Stimulated activated CD8-positive, alpha-beta memory T cell treated with anti-CD3 and anti-CD28 coated beads, Interleukin-4, amount 100 ng/mL, for 48 hours (primary cell): ENCODE results near the gene PMM1.
"Not testable (repeated sequence)": the region's sequence is repeated elsewhere in the genome, so short reads cannot be mapped to it uniquely, and the experiment has no call there.

Experiments
- DNase-seq: peaks from one replicate; pipeline ENCODE4 v3.0.0-alpha.2; 2020

Gene PMM1

DNA sequence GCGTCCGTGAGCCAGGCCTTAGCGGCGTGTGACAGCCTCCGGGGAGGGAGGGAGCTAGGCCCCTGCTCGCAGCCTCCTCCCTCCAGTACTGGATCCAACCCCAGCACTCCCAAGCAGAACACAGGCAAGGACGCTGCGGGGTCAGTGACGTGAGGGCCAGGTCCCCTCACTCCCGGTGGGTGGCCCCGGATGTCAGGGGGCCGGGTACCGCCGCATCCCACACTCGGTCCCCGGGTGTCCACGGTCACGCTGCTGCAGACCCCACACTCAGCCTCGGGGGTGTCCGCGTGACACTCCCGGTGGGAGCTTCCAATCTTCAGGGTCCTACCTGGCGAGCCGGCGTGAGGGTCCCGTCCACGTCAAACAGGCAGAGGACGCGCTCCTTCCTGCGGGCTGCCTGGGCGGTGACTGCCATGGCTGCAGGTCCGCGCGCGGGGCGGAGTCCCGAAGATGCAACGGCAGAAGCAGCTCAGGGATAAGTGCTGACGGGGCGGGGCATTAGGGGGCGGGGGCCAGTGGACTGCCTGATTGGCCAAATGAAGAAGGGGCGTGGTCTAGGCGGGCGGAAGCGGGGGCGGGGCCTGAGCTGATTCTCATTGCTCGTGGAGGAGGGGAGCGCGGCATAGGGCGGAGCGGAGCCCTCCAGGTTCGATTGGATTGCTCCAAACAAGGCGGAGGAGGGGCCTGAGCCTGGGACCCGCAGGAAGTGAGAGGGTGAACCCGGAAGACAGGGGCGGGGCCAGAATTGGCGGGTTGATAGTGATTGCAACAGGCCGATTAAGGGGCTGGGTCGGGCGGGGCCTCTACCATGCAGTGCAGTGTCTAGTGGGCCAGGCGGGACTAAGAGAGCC, at the start of gene PMM1:
Gene PMM1 (minus strand): TSS at position 450 of the 851 bp plus-strand sequence. CDS start 35 bp downstream, at position 415.
- peak; percentile 100 for DNase-seq

DNA sequence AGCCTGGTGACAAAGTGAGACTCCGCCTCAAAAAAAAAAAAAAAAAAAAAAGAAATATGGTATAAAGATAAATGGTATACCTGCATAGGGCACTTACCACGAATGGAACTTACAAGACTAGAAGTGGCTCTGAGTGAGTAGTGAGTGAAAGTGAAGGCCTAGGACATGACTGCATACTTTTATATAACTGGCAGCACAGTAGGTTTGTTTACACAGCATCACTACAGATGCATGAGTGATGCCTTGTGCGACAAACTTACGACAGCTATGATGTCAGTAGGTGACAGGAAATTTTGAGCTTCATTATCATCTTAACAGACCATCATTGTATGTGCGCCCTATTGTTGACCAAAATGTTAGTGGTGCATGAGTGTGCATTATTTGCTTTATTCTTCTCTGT, 49.1 kb upstream of the PMM1 start:
- no peak for DNase-seq

DNA sequence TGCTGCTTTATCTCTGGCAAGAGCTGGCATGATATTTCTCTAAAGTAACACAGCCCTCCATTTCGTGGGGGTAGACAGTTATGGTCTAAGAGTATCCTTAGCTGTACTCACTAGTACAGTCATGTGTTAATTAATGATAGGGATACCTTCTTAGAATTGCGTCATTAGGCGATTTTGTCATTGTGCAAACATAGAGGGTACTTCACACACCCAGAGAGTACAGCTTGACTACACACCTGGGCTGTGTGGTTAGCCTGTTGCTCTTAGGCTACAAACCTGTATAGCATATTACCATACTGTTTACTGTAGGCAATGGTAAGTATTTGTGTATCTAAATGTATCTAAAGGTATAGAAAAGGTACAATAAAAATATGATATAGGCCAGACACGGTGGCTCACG, 48.5 kb upstream of the PMM1 start:
- DNase-seq = no peak

DNA sequence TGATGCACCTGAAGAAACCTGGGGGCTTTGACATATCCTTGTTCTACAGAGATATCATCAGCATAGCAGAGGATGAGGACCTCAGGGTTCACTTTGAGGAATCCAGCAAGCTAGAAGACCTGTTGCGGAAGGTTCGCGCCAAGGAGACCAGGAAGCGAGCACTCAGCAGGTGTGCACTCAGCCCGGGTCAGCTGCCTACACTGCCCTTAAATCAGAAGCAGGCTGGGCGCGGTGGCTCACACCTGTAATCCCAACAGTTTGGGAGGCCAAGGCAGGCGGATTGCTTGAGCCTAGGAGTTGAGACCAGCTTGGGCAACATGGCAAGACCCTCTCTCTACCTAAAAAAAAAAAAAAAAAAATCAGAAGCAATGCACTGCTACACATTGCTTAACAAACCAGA, 48.0 kb upstream of the PMM1 start:
- not testable (repeated sequence) for DNase-seq

DNA sequence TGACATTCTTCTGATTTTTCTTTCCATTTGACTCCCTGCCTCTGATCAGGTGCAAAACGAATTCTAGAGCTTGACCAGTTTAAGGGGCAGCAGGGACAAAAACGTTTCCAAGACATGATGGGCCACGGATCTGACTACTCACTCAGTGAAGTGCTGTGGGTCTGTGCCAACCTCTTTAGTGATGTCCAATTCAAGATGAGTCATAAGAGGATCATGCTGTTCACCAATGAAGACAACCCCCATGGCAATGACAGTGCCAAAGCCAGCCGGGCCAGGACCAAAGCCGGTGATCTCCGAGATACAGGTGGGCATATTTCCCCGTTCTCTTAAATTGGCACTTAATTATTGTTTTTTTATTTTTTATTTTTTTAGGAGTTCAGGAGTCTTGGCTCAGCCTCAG, 46.8 kb upstream of the PMM1 start:
- no peak for DNase-seq

DNA sequence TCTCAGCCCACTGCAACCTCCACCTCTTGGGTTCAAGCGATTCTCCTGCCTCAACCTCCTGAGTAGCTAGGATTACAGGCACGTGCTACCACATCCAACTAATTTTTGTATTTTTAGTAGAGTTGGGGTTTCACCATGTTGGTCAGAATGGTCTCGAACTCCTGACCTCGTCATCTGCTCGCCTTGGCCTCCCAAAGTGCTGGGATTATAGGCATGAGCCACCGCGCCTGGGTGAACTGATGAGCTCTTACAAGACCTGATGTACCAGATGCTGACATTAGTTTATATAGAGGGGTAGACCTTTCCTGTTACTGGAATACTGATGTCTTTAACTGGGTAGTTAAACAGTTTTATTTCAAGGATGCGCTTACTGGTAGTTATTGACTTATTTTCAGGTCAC, 45.0 kb upstream of the PMM1 start:
- not testable (repeated sequence) for DNase-seq

DNA sequence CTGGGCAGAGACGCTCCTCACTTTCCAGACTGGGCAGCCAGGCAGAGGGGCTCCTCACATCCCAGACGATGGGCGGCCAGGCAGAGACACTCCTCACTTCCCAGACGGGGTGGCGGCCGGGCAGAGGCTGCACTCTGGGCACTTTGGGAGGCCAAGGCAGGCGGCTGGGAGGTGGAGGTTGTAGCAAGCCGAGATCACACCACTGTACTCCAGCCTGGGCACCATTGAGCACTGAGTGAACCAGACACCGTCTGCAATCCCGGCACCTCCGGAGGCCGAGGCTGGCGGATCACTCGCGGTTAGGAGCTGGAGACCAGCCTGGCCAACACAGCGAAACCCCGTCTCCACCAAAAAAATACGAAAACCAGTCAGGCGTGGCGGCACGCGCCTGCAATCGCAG, 42.0 kb upstream of the PMM1 start:
- DNase-seq = not testable (repeated sequence)

DNA sequence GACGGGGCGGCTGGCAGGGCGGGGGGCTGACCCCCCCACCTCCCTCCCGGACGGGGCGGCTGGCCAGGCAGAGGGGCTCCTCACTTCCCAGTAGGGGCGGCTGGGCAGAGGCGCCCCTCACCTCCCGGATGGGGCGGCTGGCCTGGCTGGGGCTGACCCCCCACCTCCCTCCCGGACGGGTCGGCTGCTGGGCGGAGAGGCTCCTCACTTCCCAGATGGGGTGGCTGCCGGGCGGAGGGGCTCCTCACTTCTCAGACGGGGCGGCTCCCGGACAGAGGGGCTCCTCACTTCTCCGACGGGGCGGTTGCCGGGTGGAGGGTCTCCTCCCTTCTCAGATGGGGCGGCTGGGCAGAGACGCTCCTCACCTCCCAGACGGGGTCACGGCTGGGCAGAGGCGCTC, 41.5 kb upstream of the PMM1 start:
- not testable (repeated sequence) for DNase-seq

DNA sequence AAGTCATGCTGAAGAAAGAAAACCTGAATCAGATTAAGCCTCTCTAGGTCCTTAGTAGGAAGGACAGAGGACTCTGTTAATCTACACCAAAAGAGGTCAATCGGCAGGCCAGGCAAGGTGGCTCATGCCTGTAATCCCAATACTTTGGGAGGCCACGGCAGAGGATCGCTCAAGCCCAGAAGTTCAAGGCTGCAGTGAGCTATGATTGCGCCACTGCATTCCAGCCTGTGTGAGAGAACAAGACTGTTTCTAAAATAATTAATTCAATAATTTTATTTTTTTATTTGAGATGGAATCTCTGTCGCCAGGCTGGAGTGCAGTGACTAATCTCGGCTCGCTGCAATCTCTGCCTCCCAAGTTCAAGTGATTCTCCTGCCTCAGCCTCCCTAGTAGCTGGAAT, 35.9 kb upstream of the PMM1 start:
- DNase-seq = no peak

DNA sequence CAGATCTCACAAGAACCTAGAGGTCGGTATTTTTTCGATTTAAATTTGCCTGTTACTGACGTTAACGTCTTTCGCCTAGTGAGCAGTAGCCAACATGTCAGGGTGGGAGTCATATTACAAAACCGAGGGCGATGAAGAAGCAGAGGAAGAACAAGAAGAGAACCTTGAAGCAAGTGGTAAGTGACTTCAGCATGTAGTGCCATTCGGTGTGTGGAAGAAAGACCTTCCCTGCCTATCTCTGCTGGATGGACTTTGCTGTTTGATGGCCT, 32.2 kb upstream of the PMM1 start:
- no peak for DNase-seq

DNA sequence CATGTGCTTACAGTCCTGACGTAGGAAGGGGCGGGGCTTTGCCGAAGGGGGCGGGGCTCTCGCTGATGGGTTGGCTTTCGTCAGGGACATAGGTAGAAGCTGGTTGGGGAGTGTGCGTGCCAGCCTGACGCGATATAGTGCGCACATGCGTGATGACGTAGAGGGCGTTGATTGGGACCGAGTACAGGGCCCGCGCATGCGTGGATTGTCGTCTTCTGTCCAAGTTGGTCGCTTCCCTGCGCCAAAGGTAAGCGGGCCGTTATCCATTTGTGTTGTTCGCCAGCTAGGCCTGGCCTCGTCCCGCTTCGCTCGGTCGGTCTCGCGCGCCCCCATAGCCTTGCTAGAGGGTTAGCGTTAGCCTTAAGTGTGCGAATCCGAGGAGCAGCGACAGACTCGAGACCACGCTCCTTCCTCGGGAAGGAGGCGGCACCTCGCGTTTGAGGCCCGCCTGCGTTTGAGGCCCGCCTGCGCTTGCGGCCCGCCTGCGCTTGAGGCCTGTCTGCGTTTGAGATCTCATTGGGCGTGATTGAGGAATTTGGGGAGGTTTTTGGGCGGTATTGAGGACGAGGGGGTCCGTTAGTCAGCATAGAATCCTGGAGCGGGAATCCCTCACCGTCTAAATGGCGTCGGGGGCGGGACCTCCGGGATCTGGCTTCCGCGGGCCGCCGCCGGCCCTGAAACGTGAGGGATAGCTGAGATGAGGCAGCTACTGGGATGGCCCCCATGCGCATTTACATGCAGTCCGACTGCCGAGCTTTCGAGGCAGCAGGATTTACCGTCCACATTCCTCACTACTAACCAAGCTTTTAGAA, 31.7 kb upstream of the PMM1 start, which contains the start of gene XRCC6:
Gene XRCC6 (plus strand): TSS at position 197 of the 812 bp plus-strand sequence. CDS start 710 bp downstream, outside the sequence.
- peak; percentile 100 for DNase-seq

DNA sequence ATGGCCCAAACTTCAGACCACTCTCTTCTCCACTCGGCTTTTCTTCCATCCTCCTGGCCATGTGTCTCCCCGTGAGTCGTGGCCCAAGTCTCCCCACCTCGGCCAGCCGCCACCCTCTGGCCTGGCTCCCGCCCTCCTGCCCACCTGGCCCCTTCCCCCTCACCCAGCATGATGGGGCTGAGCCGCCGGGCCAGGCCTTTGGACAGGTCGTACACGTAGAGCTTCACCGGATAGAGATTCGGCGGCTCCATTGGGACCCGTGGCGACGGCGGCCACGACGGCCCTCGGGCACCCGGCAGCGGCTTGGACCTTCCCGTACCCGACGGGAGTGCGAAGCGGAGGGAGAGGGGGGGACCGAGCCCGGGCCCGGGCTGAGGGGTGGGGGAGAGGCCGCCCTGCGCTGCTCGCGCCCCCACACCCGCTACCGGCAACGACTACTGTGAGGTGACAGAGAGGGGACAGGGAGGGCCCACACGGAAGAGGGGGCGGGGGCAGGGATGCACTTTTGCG, 31.0 kb upstream of the PMM1 start, which contains the start of gene DESI1:
Gene DESI1 (minus strand): TSS at position 455 of the 510 bp plus-strand sequence. CDS start 204 bp downstream, at position 251.
- DNase-seq = no peak

DNA sequence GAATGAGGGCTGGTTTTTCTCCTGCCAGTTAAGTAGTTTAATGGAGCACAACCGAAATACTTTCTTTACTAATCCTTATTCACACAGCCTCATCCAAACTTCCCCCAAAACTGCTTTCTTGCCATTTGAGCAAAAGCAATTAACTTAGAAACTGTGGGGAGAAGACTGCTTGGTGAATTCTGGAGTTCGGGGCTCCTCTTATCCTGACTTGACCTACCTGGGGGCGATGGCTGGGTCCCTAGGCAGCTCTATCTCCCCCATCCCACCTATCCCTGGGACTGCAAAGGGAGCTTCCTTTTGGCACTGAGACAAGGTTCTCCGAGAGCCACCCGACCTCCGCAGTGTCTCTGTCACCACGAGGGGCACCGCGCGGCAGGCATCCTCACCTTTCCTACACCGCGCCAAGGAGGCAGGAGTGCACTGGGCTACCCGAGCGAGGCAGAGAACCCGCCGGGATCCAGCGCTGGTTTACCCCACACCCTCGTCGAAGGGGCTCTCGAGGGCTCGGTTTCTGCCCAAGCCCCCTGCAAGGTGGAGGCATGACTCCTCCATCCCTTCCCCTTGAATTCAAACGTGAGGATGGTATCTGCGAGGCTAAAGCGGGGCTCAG, 30.4 kb upstream of the PMM1 start:
- peak; percentile 70 for DNase-seq

DNA sequence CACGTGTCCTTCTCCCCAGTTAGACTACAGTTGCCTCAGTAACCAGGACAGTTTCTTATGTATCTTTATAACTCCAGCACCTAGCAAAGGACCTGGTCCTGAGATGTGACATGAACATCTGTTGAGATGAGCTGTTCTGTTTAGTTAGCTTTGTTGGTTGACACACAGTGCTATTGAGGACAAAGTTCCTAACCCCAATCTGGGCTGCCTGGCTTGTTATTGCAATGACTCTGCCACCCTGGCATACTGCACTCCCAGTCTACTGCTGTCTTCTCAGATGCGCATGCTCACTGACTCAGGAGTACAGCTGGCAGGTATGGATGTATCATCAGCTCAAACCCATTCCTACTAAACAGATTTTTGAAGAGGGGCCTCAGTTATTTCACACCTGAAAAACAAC, 23.8 kb upstream of the PMM1 start:
- DNase-seq = no peak

DNA sequence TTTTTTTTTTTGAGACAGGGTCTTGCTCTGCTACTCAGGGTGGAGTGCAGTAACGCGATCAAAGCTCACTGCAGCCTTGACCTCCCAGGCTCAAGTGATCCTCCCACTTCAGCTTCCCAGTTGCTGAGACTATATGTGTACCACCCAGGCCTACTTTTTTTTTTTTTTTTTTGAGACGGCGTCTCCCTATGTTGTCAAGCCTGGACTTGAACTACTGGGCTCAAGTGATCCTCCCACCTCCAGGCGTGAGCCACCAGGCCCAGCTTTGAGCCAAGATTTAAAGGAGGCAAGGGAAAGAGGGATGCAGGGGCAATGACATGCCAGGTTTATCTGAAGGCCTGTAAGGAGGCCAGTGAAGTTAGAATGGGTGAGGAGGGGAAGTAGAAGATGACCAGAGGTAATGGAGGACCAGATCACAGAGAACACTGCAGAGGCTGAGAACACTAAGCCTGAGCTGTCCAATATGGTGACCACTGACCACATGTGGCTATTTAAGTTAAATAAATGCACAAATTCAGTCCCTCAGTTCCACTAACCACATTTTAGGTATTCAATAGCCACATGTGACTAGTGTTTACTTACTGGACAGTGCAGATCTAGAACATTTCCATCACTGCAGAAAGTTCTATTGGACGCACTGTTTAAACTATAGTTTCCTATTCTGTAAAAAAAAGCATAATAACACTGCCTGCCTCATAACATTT, 23.1 kb upstream of the PMM1 start:
- no peak for DNase-seq

DNA sequence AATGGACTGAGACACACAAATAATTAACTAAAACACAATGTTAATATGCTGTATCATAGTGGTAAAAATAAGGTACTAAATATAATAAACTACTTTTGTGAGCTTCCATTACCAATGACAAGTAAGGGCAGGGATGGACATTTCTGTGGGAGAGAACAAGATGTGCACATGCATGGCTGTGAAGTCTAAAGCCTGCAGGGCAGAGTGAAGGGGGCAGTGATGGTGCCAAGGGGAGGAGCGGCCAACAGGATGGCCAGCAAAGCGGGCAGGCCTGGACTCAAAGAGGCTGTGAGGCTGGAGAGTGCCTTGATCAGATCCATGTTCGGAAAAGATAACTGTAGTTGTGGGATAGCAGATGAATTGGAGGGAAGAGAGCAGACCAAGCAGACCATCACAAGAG, 18.7 kb upstream of the PMM1 start:
- no peak for DNase-seq

DNA sequence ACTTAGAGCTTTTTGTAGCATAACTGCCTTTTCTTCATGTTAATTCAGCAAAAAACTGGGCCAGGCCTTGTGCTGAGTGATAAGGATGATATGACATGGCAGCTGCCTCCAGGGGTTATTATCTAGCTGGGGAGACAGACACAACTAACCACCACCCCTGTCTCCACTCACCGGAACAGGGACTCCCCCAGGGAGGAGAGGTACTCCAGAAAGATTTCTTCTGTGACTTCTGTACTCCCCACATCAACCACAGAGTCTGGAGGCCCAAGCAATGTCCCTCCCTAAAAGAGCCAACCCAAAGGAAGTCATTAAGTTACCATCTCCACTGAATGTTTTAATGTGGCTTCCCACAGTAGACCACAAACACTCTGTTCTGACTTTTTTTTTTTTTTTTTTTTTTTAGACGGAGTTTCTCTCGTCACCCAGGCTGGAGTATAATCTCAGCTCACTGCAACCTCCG, 14.3 kb upstream of the PMM1 start:
- peak; percentile 76 for DNase-seq

DNA sequence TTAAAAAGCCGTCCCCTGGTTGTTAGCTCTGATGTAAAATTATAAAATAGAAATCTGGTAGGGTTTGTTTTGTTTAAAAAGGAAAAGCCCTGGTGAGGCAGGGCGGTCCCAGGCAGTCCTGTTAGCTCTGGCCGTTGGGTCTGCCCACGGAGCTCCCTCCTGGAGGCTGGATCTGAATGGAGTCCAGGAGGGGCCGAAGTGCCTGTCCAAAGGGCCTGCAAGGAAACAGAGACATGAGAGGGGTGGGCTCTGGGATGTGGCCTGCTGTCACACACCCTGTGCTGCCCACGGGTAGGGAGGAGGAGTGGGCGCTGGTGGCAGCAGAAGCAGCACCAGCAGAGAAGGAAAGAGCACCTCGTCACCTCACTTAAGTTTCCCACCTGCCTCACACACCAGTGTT, 11.3 kb upstream of the PMM1 start:
- DNase-seq = no peak

DNA sequence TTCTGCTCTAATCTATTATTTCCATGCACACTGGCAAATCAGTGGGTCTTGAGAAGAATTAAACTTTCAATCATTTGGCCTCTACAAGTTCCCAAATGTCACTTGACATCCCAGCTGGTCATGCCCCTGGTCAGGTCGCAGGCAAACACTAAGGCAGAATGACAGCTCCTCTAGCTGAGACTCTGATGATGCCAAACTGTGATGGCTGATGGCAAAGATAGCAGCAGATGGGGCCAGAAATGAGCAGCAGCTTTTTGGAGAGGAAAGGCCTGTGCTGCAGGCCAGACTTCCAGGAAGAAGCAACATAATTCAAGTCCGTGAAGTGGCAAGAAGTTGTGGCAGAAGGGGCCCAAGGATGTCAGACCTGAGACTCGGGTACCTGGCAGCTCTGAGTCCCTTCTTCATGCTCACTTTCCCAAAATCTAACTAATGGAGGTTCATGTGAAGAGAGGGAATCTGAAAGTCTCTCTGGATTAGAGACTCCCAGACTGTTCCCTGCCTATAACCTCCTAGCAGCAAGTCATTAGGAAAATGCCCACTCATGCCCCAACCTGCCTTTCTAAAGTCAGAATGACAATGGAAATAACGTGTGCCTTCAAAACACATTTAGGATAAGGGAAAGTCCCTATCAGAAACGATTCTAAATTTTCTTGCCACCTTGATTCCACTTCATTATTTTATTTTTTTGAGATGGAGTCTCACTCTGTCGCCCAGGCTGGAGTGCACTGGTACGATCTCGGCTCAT, 9.4 kb upstream of the PMM1 start:
- no peak for DNase-seq

DNA sequence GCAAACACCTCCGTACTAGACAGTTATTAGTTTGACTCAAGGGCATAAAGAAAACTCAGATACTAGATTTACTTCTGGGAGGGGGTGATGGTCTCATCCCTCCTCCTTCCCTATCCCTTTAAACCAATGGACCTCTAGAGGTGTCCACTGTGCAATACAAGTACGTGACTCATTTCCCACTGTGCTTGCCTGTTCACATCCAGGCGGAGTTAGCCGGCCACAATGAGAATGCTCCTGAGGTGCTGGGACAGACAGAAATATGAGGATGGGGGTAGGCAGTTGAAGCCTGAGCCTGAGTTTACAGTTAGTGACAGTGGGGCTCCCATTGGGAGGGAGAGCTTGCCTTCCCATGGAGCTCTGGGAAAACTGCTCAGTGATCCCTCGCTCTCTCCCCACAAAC, 8.4 kb upstream of the PMM1 start:
- DNase-seq = no peak

DNA sequence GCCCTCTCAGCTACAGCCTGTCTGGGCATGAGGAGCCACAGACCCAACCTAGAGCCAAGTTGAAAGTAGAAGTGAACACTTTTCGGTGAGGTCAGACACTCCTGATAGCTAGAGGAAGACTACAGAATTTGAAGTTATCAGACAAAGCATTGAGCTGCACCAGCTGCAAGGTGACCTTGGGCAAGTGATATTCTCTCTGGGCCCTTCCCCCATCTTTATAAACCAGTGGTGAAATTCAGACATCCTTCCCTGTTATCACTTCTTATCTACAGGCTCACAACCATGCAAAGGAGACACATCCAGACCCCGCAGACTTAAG, 8.0 kb upstream of the PMM1 start:
- no peak for DNase-seq
